GM12891 (cell line): ENCODE measurements around the gene ZNF160.

Experiments used
- POLR2A ChIP-seq: IDR thresholded peaks from 2 replicates; pipeline ENCODE4 v1.6.1; 2011; ENCODE audit warnings: low read depth, low read length, control low read depth
- POLR2AphosphoS5 ChIP-seq: IDR thresholded peaks from 2 replicates; pipeline ENCODE4 v1.6.1; 2011; ENCODE audit warnings: low read depth, low read length, control low read depth

- TF ChIP-seq POLR2AphosphoS5 (no peak), POLR2A (no peak)
Measured at GRCh38 chr19:53147645-53148044, 44.4 kb upstream of the ZNF160 start.
